Measurements from ENCODE around the gene APOC1. TPM values are rescaled to one million over a fixed set of nuclear protein-coding genes. Genes with fewer than 3 reads are reported as not detected.
"Not testable (repeated sequence)": the region's sequence is repeated elsewhere in the genome, so short reads cannot be mapped to it uniquely, and the experiment has no call there.

APOC1 gene
- total RNA-seq, 1 experiment from 2014 or later, result 31.1 TPM

GRCh38 chr19:44882063-44882462 is 32.3 kb upstream of the APOC1 start:
- CTCF ChIA-PET, result no interaction called here
- TF ChIP-seq CTCF (conservative IDR thresholded peaks at IDR 0.05), result no peak
- no peak for TF ChIP-seq EZH2 (IDR thresholded peaks at IDR 0.05; ENCODE audit: low read depth)
- POLR2A ChIA-PET (ENCODE audit: unreplicated experiment), result no interaction called here

GRCh38 chr19:44882619-44883397 is 31.6 kb upstream of the APOC1 start:
- DNase-seq; H3F3A ChIP-seq (ENCODE audit: insufficient read depth, low read depth); POLR2A ChIA-PET (ENCODE audit: unreplicated experiment); H3K4me3 ChIP-seq; intact Hi-C loops (cut with micrococcal nuclease; ENCODE audit: unreplicated experiment); H3K9me2 ChIP-seq (ENCODE audit: insufficient read depth); H3K4me2 ChIP-seq; H3K79me2 ChIP-seq (ENCODE audit: low read depth); H3K36me3 ChIP-seq (ENCODE audit: low read depth); H2AFZ ChIP-seq; CTCF ChIA-PET; H3K27ac ChIP-seq; BruUV-seq (replicated peaks); H3K9me3 ChIP-seq (ENCODE audit: insufficient read depth, low read depth); H4K20me1 ChIP-seq (ENCODE audit: insufficient read depth); H3K27me3 ChIP-seq (ENCODE audit: insufficient read depth, low read depth): not testable (repeated sequence)
- H3K4me1 ChIP-seq (replicated peaks; ENCODE audit: insufficient read depth), result peaks cover 14% of the 10 kb centered on the region

More at GRCh38 chr19:44882063-44882462, 32.3 kb upstream of the APOC1 start:
- Histone ChIP-seq H3F3A (ENCODE audit: insufficient read depth, low read depth) (peaks cover under 1% of the 10 kb centered on the region), H3K27ac (no peak overlapping the region), H3K36me3 (ENCODE audit: low read depth) (no peaks in the 10 kb centered on the region; the same call in 1 of the 2 replicates), H3K9me2 (ENCODE audit: insufficient read depth) (no peaks in the 10 kb centered on the region), H4K20me1 (ENCODE audit: insufficient read depth) (no peaks in the 10 kb centered on the region), H3K4me1 (replicated peaks; ENCODE audit: insufficient read depth) (peaks cover 16% of the 10 kb centered on the region), H3K79me2 (ENCODE audit: low read depth) (no peaks in the 10 kb centered on the region), H2AFZ (no peak overlapping the region), H3K27me3 (ENCODE audit: insufficient read depth, low read depth) (no peaks in the 10 kb centered on the region), H3K4me3 (no peak overlapping the region), H3K9me3 (ENCODE audit: insufficient read depth, low read depth) (no peaks in the 10 kb centered on the region), H3K4me2 (no peak overlapping the region)
- DNase-seq, result no peak
- intact Hi-C loops (cut with micrococcal nuclease; ENCODE audit: unreplicated experiment), result no loop called here
- BruUV-seq (replicated peaks), result no TSS peak

GRCh38 chr19:44883922-44884321 is 30.5 kb upstream of the APOC1 start:
- ChIA-PET POLR2A (ENCODE audit: unreplicated experiment) (interaction anchor here (0.6 kb wide), 1 partner anchor 296 kb away, joined by 3 read pairs; no protein-coding TSS in a partner anchor), CTCF (interaction anchor here (0.7 kb wide), 1 partner anchor 20 kb away, joined by 3 read pairs; no protein-coding TSS in a partner anchor)
- no peak for DNase-seq
- Histone ChIP-seq H3K36me3 (ENCODE audit: low read depth) (no peaks in the 10 kb centered on the region; the same call in 1 of the 2 replicates), H3K27me3 (ENCODE audit: insufficient read depth, low read depth) (no peaks in the 10 kb centered on the region), H3K4me1 (replicated peaks; ENCODE audit: insufficient read depth) (peaks cover 4% of the 10 kb centered on the region), H3K27ac (no peak overlapping the region), H3F3A (ENCODE audit: insufficient read depth, low read depth) (peaks cover 3% of the 10 kb centered on the region; the same call in 1 of the 2 replicates), H4K20me1 (ENCODE audit: insufficient read depth) (no peaks in the 10 kb centered on the region), H3K79me2 (ENCODE audit: low read depth) (no peaks in the 10 kb centered on the region), H3K4me3 (no peak overlapping the region), H3K9me2 (ENCODE audit: insufficient read depth) (no peaks in the 10 kb centered on the region), H3K4me2 (no peak overlapping the region), H2AFZ (no peak overlapping the region), H3K9me3 (ENCODE audit: insufficient read depth, low read depth) (no peaks in the 10 kb centered on the region)
- no TSS peak for BruUV-seq (replicated peaks)
- intact Hi-C loops (cut with micrococcal nuclease; ENCODE audit: unreplicated experiment), result no loop called here
- TF ChIP-seq EZH2 (IDR thresholded peaks at IDR 0.05; ENCODE audit: low read depth) (no peak), CTCF (conservative IDR thresholded peaks at IDR 0.05) (no peak)

All from PC-9 (cell line).